Fibroblast of the aortic adventitia (primary cell): ENCODE measurements around the gene NDOR1. TPM values are rescaled to one million over a fixed set of nuclear protein-coding genes. Genes with fewer than 3 reads are reported as not detected.

ENCODE experiments used
- DNase-seq: peaks from one replicate; pipeline ENCODE4 v3.0.0-alpha.2; 2010; ENCODE audit warnings: low read depth
- H3K4me3 ChIP-seq: 2 replicates; pipeline ENCODE4 v1.5.1; 2011; ENCODE audit warnings: low read depth, mild to moderate bottlenecking, control low read depth, low read length, moderate library complexity
- CTCF ChIP-seq: IDR thresholded peaks from 2 replicates; pipeline ENCODE4 v1.5.1; 2011; ENCODE audit warnings: mild to moderate bottlenecking, low read length, control low read depth, inconsistent platforms; ENCODE audit not compliant: insufficient read depth
- total RNA-seq: library from RNA; depleted of rRNA; stranded (reverse); fragments of >200 nt; gene quantifications from 2 replicates; pipeline ENCODE4 v1.2.3, GENCODE V29; 2012; ENCODE audit warnings: low replicate concordance

Gene NDOR1
- total RNA-seq, 1 donor = 8.6 TPM

GRCh38 chr9:137189297-137190295 lies 15.9 kb upstream of the NDOR1 start:
- H3K4me3 ChIP-seq = peak overlapping the region; percentile 96
- no peak for DNase-seq
- no peak for TF ChIP-seq CTCF

GRCh38 chr9:137190315-137190856 lies 15.1 kb upstream of the NDOR1 start:
- peak overlapping the region; percentile 96 for H3K4me3 ChIP-seq
- TF ChIP-seq CTCF = no peak
- DNase-seq = no peak

GRCh38 chr9:137191245-137191644 lies 14.3 kb upstream of the NDOR1 start:
- no peak for DNase-seq
- no peak overlapping the region for H3K4me3 ChIP-seq
- TF ChIP-seq CTCF = no peak

GRCh38 chr9:137191691-137192447 lies 13.6 kb upstream of the NDOR1 start:
- TF ChIP-seq CTCF = no peak
- DNase-seq = no peak
- no peak overlapping the region for H3K4me3 ChIP-seq

GRCh38 chr9:137192448-137192780 lies 13.1 kb upstream of the NDOR1 start:
- DNase-seq = no peak
- TF ChIP-seq CTCF = no peak
- H3K4me3 ChIP-seq = no peak overlapping the region

GRCh38 chr9:137192859-137193258 lies 12.6 kb upstream of the NDOR1 start:
- H3K4me3 ChIP-seq = no peak overlapping the region
- DNase-seq = no peak
- no peak for TF ChIP-seq CTCF
